Measurements from ENCODE around the gene CAMK2G. TPM values are rescaled to one million over a fixed set of nuclear protein-coding genes. Genes with fewer than 3 reads are reported as not detected.

Gene CAMK2G
- total and polyA plus RNA-seq, 9 donors = 9.8 to 42.9 (median 16.7) TPM

DNA sequence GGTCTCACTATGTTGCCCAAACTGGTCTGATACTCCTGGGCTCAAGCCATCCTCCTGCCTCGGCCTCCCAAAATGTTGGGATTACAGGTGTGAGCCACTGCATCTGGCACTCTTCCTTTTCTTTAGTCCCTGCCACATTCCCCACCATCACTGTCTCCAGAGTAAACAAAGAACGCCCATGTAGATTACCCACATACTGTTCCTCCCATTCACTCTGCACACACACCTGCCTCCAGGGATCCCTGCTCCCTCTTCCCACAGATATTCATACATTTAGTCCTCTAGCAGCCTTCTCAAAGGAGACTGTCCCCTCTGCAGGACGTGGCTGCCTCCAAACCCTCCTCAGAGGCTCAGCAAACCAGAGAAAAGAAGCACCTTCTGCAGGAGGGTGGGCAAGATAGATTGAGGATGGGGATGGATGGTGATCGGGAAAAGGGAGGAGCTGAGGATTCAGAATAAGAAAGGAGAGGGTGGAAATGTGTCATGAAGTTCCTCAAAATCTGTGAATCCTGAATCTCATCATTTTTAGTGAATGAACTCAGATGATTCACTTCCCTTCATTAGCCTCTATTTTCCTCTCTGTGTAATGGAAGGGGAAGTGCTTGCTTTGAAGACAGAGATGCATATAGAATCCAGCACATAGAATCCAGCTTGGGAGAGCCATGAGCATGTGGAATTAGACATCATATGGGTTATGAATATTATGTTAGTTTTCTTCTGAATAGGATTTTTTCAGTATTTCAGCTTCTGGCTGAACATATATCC is 31.1 kb upstream of the CAMK2G start:
- Histone ChIP-seq H3K4me1 (ENCODE audit: insufficient read depth) (peaks cover 10% of the 10 kb centered on the region), H3K27ac (peak overlapping the region in 1 of 2 donors; percentile 81), H3K4me3 (no peak overlapping the region), H3K36me3 (no peaks in the 10 kb centered on the region), H3K27me3 (no peaks in the 10 kb centered on the region), H3K9me3 (no peaks in the 10 kb centered on the region)
- 88 to 92% (median 92%) methylated on average over 4 of the region's 4 CpGs for WGBS, 3 donors
- TF ChIP-seq POLR2A (IDR thresholded peaks at IDR 0.05) = no peak
- TF ChIP-seq, protein P1, sequence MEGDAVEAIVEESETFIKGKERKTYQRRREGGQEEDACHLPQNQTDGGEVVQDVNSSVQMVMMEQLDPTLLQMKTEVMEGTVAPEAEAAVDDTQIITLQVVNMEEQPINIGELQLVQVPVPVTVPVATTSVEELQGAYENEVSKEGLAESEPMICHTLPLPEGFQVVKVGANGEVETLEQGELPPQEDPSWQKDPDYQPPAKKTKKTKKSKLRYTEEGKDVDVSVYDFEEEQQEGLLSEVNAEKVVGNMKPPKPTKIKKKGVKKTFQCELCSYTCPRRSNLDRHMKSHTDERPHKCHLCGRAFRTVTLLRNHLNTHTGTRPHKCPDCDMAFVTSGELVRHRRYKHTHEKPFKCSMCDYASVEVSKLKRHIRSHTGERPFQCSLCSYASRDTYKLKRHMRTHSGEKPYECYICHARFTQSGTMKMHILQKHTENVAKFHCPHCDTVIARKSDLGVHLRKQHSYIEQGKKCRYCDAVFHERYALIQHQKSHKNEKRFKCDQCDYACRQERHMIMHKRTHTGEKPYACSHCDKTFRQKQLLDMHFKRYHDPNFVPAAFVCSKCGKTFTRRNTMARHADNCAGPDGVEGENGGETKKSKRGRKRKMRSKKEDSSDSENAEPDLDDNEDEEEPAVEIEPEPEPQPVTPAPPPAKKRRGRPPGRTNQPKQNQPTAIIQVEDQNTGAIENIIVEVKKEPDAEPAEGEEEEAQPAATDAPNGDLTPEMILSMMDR (IDR thresholded peaks at IDR 0.05) = no peak
- TF ChIP-seq EP300 (IDR thresholded peaks at IDR 0.05) = no peak
- DNase-seq = no peak
- intact Hi-C loops (cut with DNase I) = no loop called here

DNA sequence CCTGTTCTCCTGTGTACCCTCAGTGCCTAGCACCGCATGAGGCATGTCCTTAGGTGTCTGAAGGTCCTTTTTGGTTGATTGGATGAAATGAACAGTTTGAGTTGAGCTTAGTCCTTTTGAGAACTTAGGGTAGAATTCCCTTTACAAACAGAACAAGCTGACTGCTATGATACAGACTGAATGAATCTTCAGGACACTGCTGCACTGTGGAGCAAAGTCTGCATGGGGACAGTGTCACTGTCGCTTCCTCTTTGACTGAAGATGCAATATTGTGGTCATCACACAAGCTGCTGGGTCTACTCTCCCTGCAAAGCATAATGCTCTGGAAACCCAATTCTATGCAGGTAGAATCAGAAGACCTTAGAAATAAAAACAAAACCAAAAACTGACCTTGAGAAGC is 28.0 kb upstream of the CAMK2G start:
- Histone ChIP-seq H3K27ac (no peak overlapping the region), H3K27me3 (no peaks in the 10 kb centered on the region), H3K4me3 (no peak overlapping the region), H3K9me3 (no peaks in the 10 kb centered on the region), H3K4me1 (ENCODE audit: insufficient read depth) (peaks cover 10% of the 10 kb centered on the region), H3K36me3 (no peaks in the 10 kb centered on the region)
- no peak for DNase-seq
- intact Hi-C loops (cut with DNase I) = no loop called here
- TF ChIP-seq EP300 (IDR thresholded peaks at IDR 0.05) (no peak), POLR2A (IDR thresholded peaks at IDR 0.05) (no peak)
- TF ChIP-seq, protein P1 (IDR thresholded peaks at IDR 0.05) = no peak
- WGBS, 3 donors = 95 to 99% (median 98%) methylated on average over 2 of the region's 2 CpGs

DNA sequence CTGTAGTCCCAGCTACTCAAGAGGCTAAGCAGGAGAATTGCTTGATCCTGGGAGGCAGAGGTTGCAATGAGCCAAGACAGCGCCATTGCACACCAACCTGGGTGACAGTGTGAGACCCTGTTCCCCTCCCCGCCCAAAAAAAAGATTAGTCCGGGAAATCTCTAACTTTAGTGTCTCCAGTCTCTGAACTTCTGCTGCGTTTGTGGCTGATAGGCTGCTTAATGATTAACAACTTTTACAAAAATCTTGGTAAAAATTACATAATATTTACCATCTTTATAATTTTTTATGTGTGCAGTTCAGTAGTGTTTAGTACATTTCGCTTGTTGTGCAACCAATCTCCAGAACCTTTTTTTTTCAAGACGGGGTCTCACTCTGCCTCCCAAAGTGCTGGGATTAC is 26.9 kb upstream of the CAMK2G start:
- H3K4me1 ChIP-seq (ENCODE audit: insufficient read depth) = peaks cover 2% of the 10 kb centered on the region
- no peak for DNase-seq
- TF ChIP-seq EP300 (IDR thresholded peaks at IDR 0.05) (no peak), POLR2A (IDR thresholded peaks at IDR 0.05) (no peak)
- TF ChIP-seq, protein P1 (IDR thresholded peaks at IDR 0.05) = no peak
- intact Hi-C loops (cut with DNase I) = no loop called here
- H3K36me3 ChIP-seq = no peaks in the 10 kb centered on the region
- 83 to 96% (median 87%) methylated on average over 6 of the region's 6 CpGs for WGBS, 3 donors
- H3K27me3 ChIP-seq = no peaks in the 10 kb centered on the region
- H3K4me3 ChIP-seq = no peak overlapping the region
- H3K9me3 ChIP-seq = no peaks in the 10 kb centered on the region
- no peak overlapping the region for H3K27ac ChIP-seq

DNA sequence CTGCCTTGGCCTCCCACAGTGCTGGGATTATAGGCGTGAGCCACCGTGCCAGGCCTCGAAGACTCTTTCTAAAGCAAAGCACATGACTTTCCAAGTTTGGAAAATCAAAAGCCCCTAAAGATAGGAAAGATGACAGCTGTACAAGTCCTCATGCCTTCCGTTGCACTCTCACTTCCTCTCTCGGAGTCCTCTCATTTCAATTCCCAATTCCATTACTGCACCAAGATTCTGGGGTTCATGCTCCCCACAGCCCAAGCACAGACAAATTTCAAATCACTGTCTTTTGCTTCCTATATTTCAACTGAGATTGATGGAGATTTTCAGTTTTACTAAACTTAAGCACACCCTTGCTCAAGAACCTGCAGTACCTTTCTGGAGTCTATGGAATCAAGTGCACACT is 25.7 kb upstream of the CAMK2G start:
- H3K36me3 ChIP-seq = no peaks in the 10 kb centered on the region
- no peaks in the 10 kb centered on the region for H3K4me1 ChIP-seq (ENCODE audit: insufficient read depth)
- no peak overlapping the region for H3K27ac ChIP-seq
- no peak for DNase-seq
- 89 to 95% (median 90%) methylated on average over 5 of the region's 5 CpGs for WGBS, 3 donors
- H3K27me3 ChIP-seq = no peaks in the 10 kb centered on the region
- H3K4me3 ChIP-seq = no peak overlapping the region
- intact Hi-C loops (cut with DNase I) = no loop called here
- no peaks in the 10 kb centered on the region for H3K9me3 ChIP-seq
- no peak for TF ChIP-seq POLR2A (IDR thresholded peaks at IDR 0.05)
- TF ChIP-seq, protein P1 (IDR thresholded peaks at IDR 0.05) = no peak
- no peak for TF ChIP-seq EP300 (IDR thresholded peaks at IDR 0.05)

Data from ovary (tissue), 9 donors.